Vagina (tissue), 2 donors: ENCODE data around the gene AMBRA1. TPM values are rescaled to one million over a fixed set of nuclear protein-coding genes. Genes with fewer than 3 reads are reported as not detected.

Experiments
- DNase-seq, 2 donors: peaks; one replicate each; pipeline ENCODE4 v3.0.0-alpha.2; 2017; ENCODE audit errors: extremely low spot score in 2 of 2
- H3K27ac ChIP-seq: fragments of 200-600 bp; sonication (generic); one replicate; pipeline ENCODE4 v1.5.1; 2019
- H3K27me3 ChIP-seq: fragments of 200-600 bp; sonication (generic); one replicate; pipeline ENCODE4 v1.5.1; 2019
- H3K36me3 ChIP-seq, 2 donors: fragments of 200-600 bp; sonication (generic); one replicate each; pipeline ENCODE4 v1.5.1; 2017 to 2019
- H3K4me1 ChIP-seq: fragments of 200-600 bp; sonication (generic); one replicate; pipeline ENCODE4 v1.5.1; 2019
- H3K4me3 ChIP-seq, 2 donors: fragments of 200-600 bp; sonication (generic); 1 replicate in 1 of 2; 2 replicates in 1 of 2; pipeline ENCODE4 v1.5.1; 2016 to 2019
- H3K9me3 ChIP-seq: fragments of 200-600 bp; sonication (generic); one replicate; pipeline ENCODE4 v1.5.1; 2019
- CTCF ChIP-seq, 3 experiments: fragments of 450-650 bp in 2 of 3; fragments of 200-600 bp in 1 of 3; sonication (generic) in 1 of 3; IDR thresholded peaks; one replicate each; pipeline ENCODE4 v1.5.1; 2017 to 2019; ENCODE audit warnings: antibody characterized with exemption in 3 of 3, mild to moderate bottlenecking in 2 of 3, moderate library complexity in 2 of 3
- POLR2A ChIP-seq, 2 donors: fragments of 450-650 bp; IDR thresholded peaks; one replicate each; pipeline ENCODE4 v1.6.1; 2017; ENCODE audit warnings: antibody characterized with exemption in 2 of 2, mild to moderate bottlenecking in 2 of 2, moderate library complexity in 2 of 2
- POLR2AphosphoS5 ChIP-seq, 2 donors: sonication (generic); formaldehyde crosslinking; IDR thresholded peaks; one replicate each; pipeline ENCODE4 v1.9.0; 2017; ENCODE audit warnings: antibody characterized with exemption in 2 of 2, mild to moderate bottlenecking in 2 of 2, low read depth in 1 of 2; ENCODE audit not compliant: insufficient read depth in 1 of 2
- intact Hi-C: fragments of 100-400 bp; cut with DNase I; formaldehyde crosslinking; loops from one replicate; pipeline ENCODE4 v1.15.1; 2023
- total RNA-seq: library from RNA; depleted of rRNA; stranded (reverse); fragments of >200 nt; gene quantifications from one replicate; pipeline ENCODE4 v1.2.3, GENCODE V29; 2016

AMBRA1 gene
- total RNA-seq, 1 donor from 2014 or later: 40.0 TPM

GRCh38 chr11:46524201-46524770 lies 69.5 kb downstream of the AMBRA1 start:
- TF ChIP-seq POLR2AphosphoS5 (IDR thresholded peaks at IDR 0.05; ENCODE audit: insufficient read depth in 1 of 2, low read depth in 1 of 2): no peak
- intact Hi-C loops: no loop called here
- no peak overlapping the region for H3K4me3 ChIP-seq
- H3K4me1 ChIP-seq: peaks cover 18% of the 10 kb centered on the region
- peaks cover 6% of the 10 kb centered on the region for H3K9me3 ChIP-seq
- no peak overlapping the region for H3K27ac ChIP-seq
- no peaks in the 10 kb centered on the region for H3K36me3 ChIP-seq
- DNase-seq: peak in 1 of 2 donors; percentile 20
- no peaks in the 10 kb centered on the region for H3K27me3 ChIP-seq

- H3K4me1 ChIP-seq: peaks cover 11% of the 10 kb centered on the region
These were observed 70.5 kb downstream of the AMBRA1 start for GRCh38 chr11:46523290-46523689.

GRCh38 chr11:46522682-46523281 lies 71.0 kb downstream of the AMBRA1 start:
- Histone ChIP-seq H3K36me3 (no peaks in the 10 kb centered on the region), H3K4me3 (no peak overlapping the region), H3K27me3 (no peaks in the 10 kb centered on the region), H3K27ac (no peak overlapping the region), H3K4me1 (peaks cover 11% of the 10 kb centered on the region), H3K9me3 (peaks cover 6% of the 10 kb centered on the region)
- intact Hi-C loops: no loop called here
- TF ChIP-seq CTCF (IDR thresholded peaks at IDR 0.05) (no peak), POLR2A (IDR thresholded peaks at IDR 0.05) (no peak), POLR2AphosphoS5 (IDR thresholded peaks at IDR 0.05; ENCODE audit: insufficient read depth in 1 of 2, low read depth in 1 of 2) (no peak)
- no peak for DNase-seq

More at GRCh38 chr11:46523290-46523689, 70.5 kb downstream of the AMBRA1 start:
- no peak overlapping the region for H3K27ac ChIP-seq
- intact Hi-C loops: no loop called here
- H3K27me3 ChIP-seq: no peaks in the 10 kb centered on the region
- no peak for DNase-seq
- TF ChIP-seq POLR2A (IDR thresholded peaks at IDR 0.05) (no peak), CTCF (IDR thresholded peaks at IDR 0.05) (no peak), POLR2AphosphoS5 (IDR thresholded peaks at IDR 0.05; ENCODE audit: insufficient read depth in 1 of 2, low read depth in 1 of 2) (no peak)
- H3K36me3 ChIP-seq: no peaks in the 10 kb centered on the region
- H3K4me3 ChIP-seq: no peak overlapping the region
- peaks cover 6% of the 10 kb centered on the region for H3K9me3 ChIP-seq

GRCh38 chr11:46521961-46522681 lies 71.7 kb downstream of the AMBRA1 start:
- H3K4me3 ChIP-seq: no peak overlapping the region
- TF ChIP-seq POLR2AphosphoS5 (IDR thresholded peaks at IDR 0.05; ENCODE audit: insufficient read depth in 1 of 2, low read depth in 1 of 2) (no peak), POLR2A (IDR thresholded peaks at IDR 0.05) (no peak), CTCF (IDR thresholded peaks at IDR 0.05) (no peak)
- no peak overlapping the region for H3K27ac ChIP-seq
- intact Hi-C loops: no loop called here
- H3K4me1 ChIP-seq: peaks cover 11% of the 10 kb centered on the region
- H3K36me3 ChIP-seq: no peaks in the 10 kb centered on the region
- H3K27me3 ChIP-seq: no peaks in the 10 kb centered on the region
- DNase-seq: no peak
- H3K9me3 ChIP-seq: peaks cover 6% of the 10 kb centered on the region

GRCh38 chr11:46520971-46521745 lies 72.7 kb downstream of the AMBRA1 start:
- H3K27ac ChIP-seq: no peak overlapping the region
- H3K27me3 ChIP-seq: no peaks in the 10 kb centered on the region
- TF ChIP-seq POLR2A (IDR thresholded peaks at IDR 0.05) (no peak), POLR2AphosphoS5 (IDR thresholded peaks at IDR 0.05; ENCODE audit: insufficient read depth in 1 of 2, low read depth in 1 of 2) (no peak), CTCF (IDR thresholded peaks at IDR 0.05) (no peak)
- DNase-seq: no peak
- H3K9me3 ChIP-seq: no peaks in the 10 kb centered on the region
- H3K4me1 ChIP-seq: peaks cover 11% of the 10 kb centered on the region
- intact Hi-C loops: no loop called here
- no peak overlapping the region for H3K4me3 ChIP-seq
- H3K36me3 ChIP-seq: no peaks in the 10 kb centered on the region
